ENCODE data around the gene FRMPD1.

DNA sequence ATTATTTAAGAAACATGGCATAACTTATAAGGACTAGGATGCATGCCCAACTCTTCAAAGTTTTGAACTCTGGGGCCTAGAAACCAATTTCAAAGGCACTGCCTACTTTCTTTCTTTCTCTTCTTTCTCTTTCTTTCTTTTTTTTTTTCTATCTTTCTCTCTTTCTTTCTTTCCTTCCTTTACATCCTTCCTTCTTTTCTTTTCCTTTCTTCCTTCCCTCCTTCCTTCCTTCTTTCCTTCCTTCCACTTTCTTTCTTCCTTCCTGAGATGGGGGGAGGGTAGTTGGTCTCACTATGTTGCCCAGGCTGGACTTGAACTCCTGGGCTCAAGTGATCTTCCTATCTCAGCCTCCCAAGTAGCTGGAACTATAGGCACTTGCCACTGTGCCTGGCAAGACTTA is 42.5 kb upstream of the FRMPD1 start:
- TF ChIP-seq, protein P1, sequence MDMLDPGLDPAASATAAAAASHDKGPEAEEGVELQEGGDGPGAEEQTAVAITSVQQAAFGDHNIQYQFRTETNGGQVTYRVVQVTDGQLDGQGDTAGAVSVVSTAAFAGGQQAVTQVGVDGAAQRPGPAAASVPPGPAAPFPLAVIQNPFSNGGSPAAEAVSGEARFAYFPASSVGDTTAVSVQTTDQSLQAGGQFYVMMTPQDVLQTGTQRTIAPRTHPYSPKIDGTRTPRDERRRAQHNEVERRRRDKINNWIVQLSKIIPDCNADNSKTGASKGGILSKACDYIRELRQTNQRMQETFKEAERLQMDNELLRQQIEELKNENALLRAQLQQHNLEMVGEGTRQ (IDR thresholded peaks at IDR 0.05; ENCODE audit: low read depth, low read length) = no peak
- no peak for TF ChIP-seq CEBPB (IDR thresholded peaks at IDR 0.05; ENCODE audit: low read depth, low read length)

All from IMR-90 (cell line).